Right atrium auricular region (tissue), 2 donors: ENCODE measurements around the gene TCF23. TPM values are rescaled to one million over a fixed set of nuclear protein-coding genes. Genes with fewer than 3 reads are reported as not detected.

ENCODE experiments used
- DNase-seq: peaks from one replicate; pipeline ENCODE4 v3.0.0-alpha.2; 2019; ENCODE audit warnings: low spot score
- H3K27ac ChIP-seq, 2 donors: fragments of 200-600 bp; sonication (generic); 1 replicate in 1 of 2; 2 replicates in 1 of 2; pipeline ENCODE4 v1.5.1; 2016 to 2019
- H3K27me3 ChIP-seq, 2 donors: fragments of 200-600 bp; sonication (generic); one replicate each; pipeline versions ENCODE4 v1.5.1 to v1.6.0; 2017 to 2019
- H3K36me3 ChIP-seq: fragments of 200-600 bp; sonication (generic); one replicate; pipeline ENCODE4 v1.5.1; 2016
- H3K4me1 ChIP-seq, 2 donors: fragments of 200-600 bp; sonication (generic); one replicate each; pipeline versions ENCODE4 v1.5.1 to v1.6.0; 2017 to 2019
- H3K4me3 ChIP-seq, 2 donors: fragments of 200-600 bp; sonication (generic); 1 replicate in 1 of 2; 2 replicates in 1 of 2; pipeline ENCODE4 v1.5.1; 2017 to 2019; ENCODE audit warnings: mild to moderate bottlenecking in 1 of 2, moderate library complexity in 1 of 2
- H3K9me3 ChIP-seq, 2 donors: fragments of 200-600 bp; sonication (generic); one replicate each; pipeline ENCODE4 v1.5.1; 2019
- total RNA-seq, 2 donors: library from RNA; depleted of rRNA; stranded (reverse); fragments of >200 nt; gene quantifications; one replicate each; pipeline ENCODE4 v1.1.0, GENCODE V29; 2016
- TF ChIP-seq, protein P1 (sequence below), 2 donors: fragments of 200-600 bp; sonication (generic); IDR thresholded peaks; one replicate each; pipeline ENCODE4 v1.5.1; 2019; ENCODE audit warnings: antibody characterized with exemption in 2 of 2

The TCF23 gene
- total RNA-seq, 2 donors from 2014 or later, result not detected

DNA sequence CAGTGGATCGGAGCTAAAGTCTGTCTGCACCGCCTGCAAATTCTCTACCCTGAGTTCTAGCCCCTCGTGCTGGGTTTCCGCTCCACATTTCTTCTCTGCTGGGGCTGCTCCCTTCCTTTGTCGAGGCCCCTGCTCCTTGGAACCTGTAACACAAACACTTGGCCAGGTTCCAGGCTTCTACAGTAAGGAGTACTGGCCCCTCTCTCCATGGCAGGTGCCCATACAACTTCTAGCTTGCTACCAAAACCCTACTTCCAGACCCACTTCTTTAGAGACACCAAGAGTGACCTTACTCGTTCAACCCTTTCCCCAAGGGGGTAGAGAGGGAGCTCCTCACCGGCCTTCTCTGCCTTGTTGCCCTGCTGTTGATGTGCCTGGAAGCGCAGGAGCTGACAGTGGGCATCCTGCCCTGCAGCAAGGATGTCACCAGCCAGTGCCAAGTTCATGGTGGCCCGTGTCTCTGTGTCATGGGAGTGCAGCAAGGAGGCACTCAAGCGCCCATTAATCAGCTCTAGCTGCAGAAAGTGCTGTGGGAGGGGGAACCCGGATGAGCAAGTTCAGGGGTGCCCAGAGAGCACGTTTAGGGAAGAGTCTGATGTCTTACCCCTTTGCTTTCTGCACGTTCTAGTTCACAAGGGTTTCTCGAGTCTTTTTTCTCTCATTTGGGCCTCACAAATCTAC, 15.5 kb upstream of the TCF23 start:
- H3K27me3 ChIP-seq, result no peaks in the 10 kb centered on the region
- peaks cover 0 to 23% of the 10 kb centered on the region in 2 donors for H3K4me1 ChIP-seq
- peaks cover 34% of the 10 kb centered on the region for H3K36me3 ChIP-seq
- H3K9me3 ChIP-seq, result no peaks in the 10 kb centered on the region
- TF ChIP-seq, protein P1, sequence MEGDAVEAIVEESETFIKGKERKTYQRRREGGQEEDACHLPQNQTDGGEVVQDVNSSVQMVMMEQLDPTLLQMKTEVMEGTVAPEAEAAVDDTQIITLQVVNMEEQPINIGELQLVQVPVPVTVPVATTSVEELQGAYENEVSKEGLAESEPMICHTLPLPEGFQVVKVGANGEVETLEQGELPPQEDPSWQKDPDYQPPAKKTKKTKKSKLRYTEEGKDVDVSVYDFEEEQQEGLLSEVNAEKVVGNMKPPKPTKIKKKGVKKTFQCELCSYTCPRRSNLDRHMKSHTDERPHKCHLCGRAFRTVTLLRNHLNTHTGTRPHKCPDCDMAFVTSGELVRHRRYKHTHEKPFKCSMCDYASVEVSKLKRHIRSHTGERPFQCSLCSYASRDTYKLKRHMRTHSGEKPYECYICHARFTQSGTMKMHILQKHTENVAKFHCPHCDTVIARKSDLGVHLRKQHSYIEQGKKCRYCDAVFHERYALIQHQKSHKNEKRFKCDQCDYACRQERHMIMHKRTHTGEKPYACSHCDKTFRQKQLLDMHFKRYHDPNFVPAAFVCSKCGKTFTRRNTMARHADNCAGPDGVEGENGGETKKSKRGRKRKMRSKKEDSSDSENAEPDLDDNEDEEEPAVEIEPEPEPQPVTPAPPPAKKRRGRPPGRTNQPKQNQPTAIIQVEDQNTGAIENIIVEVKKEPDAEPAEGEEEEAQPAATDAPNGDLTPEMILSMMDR (IDR thresholded peaks at IDR 0.05), result no peak
- DNase-seq, result no peak
- peak overlapping the region; percentile 92 for H3K27ac ChIP-seq
- H3K4me3 ChIP-seq, result peak overlapping the region; percentile 99 to 100

- peak within 1 kb of the TSS; percentile 99 to 100 for H3K4me3 ChIP-seq
- DNase-seq, result peak; percentile 96
- H3K36me3 ChIP-seq, result peaks cover 34% of the 10 kb centered on the region
- peaks cover 0 to 23% of the 10 kb centered on the region in 2 donors for H3K4me1 ChIP-seq
- TF ChIP-seq, protein P1 (IDR thresholded peaks at IDR 0.05), result peak in 1 of 2 donors; percentile 27
- H3K27me3 ChIP-seq, result no peaks in the 10 kb centered on the region
- H3K9me3 ChIP-seq, result no peaks in the 10 kb centered on the region
- peak within 1 kb of the TSS; percentile 92 for H3K27ac ChIP-seq
Observed at GRCh38 chr2:27133905-27134780, 14.7 kb upstream of the TCF23 start, which contains the start of gene PREB. TSS of gene PREB (minus strand) at chr2:27134636. CDS start at chr2:27134421, 215 bp downstream.

DNA sequence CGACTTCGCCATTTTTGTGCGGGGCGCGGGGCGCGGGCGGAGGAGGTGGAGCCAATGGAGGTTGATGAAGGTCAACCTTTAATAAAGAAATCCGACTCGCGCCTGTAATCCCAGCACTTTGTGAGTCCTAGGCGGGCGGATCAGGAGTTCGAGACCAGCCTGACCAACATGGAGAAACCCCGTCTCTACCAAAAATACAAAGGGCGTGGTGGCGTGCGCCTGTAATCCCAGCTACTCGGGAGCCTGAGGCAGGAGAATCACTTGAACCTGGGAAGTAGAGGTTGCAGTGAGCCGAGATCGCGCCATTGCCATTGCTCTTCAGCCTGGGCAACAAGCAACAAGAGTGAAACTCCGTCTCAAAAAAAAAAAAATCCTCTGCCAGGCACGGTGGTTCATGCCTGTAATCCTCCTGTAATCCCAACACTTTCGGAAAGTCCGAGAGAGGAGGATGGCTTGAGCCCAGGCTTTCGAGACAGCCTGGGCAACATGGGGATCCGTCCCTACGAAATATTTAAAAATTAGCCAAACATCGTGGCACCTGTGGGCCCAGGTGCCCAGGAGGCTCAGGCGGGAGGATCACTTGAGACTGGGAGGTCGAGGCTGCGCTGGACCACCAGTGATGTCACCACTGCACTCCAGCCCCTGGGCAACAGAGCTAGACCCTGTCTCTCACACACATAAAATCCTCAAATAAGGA, 13.9 kb upstream of the TCF23 start:
- H3K27ac ChIP-seq, result peak overlapping the region; percentile 92
- H3K4me3 ChIP-seq, result peak overlapping the region in 1 of 2 donors; percentile 99
- TF ChIP-seq, protein P1 (IDR thresholded peaks at IDR 0.05), result no peak

DNA sequence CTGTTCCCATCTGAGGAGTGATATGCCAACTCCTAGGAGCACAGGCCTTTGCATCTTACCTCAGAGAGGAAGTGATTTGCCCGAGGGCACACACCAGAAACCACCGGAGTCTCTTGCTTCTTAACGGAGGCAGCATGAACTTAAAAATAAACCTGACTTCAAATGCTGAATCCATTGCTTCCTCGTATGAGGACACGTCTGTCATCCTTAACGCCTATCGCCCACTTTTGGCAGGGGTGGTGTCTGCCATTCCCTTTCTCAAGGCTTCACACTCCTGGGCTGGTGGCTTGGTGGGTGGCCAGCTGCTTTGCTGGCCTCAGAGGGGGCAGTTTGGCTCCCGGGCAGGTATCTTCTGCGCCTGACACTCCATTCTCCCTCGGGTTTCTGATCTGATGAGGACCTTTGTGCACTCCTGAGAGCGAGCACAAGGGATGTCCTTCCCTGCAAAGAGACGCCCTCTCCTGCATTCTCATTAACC, 13.3 kb upstream of the TCF23 start:
- Histone ChIP-seq H3K27ac (no peak overlapping the region), H3K9me3 (no peaks in the 10 kb centered on the region), H3K4me3 (no peak overlapping the region), H3K4me1 (peaks cover 0 to 23% of the 10 kb centered on the region in 2 donors), H3K27me3 (no peaks in the 10 kb centered on the region), H3K36me3 (peaks cover 20% of the 10 kb centered on the region)
- no peak for DNase-seq
- TF ChIP-seq, protein P1 (IDR thresholded peaks at IDR 0.05), result no peak

More for the DNA sequence above, 13.9 kb upstream of the TCF23 start:
- Histone ChIP-seq H3K27me3 (no peaks in the 10 kb centered on the region), H3K9me3 (no peaks in the 10 kb centered on the region), H3K4me1 (peaks cover 0 to 23% of the 10 kb centered on the region in 2 donors), H3K36me3 (peaks cover 26% of the 10 kb centered on the region)
- DNase-seq, result no peak

DNA sequence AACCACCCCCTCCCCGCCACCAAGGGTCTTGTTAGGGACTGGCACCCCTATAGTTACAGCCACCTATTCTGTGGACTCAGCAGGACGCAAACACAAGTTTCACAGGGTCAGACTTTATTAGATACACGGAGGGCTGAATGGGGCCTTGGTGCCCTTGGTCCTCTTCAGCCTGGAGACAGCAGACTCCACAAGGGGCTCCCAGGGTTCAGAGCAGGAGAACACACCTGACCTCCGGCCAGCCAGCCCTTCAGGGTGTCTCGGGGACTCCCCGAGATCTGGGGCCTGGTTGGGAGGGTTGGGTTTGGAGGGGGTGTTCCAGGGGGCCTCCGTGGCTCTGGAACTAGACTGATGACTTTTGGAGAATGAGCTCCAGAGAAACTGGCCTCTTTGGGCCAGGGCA, 12.1 kb upstream of the TCF23 start:
- TF ChIP-seq, protein P1 (IDR thresholded peaks at IDR 0.05), result no peak
- no peaks in the 10 kb centered on the region for H3K9me3 ChIP-seq

More for the DNA sequence above, 12.1 kb upstream of the TCF23 start:
- Histone ChIP-seq H3K4me1 (peaks cover 0 to 23% of the 10 kb centered on the region in 2 donors), H3K27me3 (no peaks in the 10 kb centered on the region), H3K4me3 (no peak overlapping the region), H3K36me3 (peaks cover 8% of the 10 kb centered on the region), H3K27ac (no peak overlapping the region)
- no peak for DNase-seq
